HFFc6 (cell line): ENCODE data around the gene SPRED2. TPM values are rescaled to one million over a fixed set of nuclear protein-coding genes. Genes with fewer than 3 reads are reported as not detected.

Source experiments
- DNase-seq: peaks from one replicate; pipeline ENCODE4 v3.0.0-alpha.2; 2018
- H3K27ac Mint-ChIP-seq: 2 replicates; pipeline ENCODE4 v1.8.0; 2020; ENCODE audit warnings: mild to moderate bottlenecking, mixed read lengths
- H3K27me3 Mint-ChIP-seq: 2 replicates; pipeline ENCODE4 v1.8.0; 2021; ENCODE audit warnings: mild to moderate bottlenecking, moderate library complexity, mixed read lengths; ENCODE audit not compliant: insufficient read depth
- H3K36me3 Mint-ChIP-seq: 2 replicates; pipeline ENCODE4 v1.8.0; 2021; ENCODE audit warnings: low read depth, mixed read lengths
- H3K4me1 Mint-ChIP-seq: 2 replicates; pipeline ENCODE4 v1.8.0; 2020; ENCODE audit warnings: low read depth, mixed read lengths
- H3K4me3 Mint-ChIP-seq: 2 replicates; pipeline ENCODE4 v1.8.0; 2020; ENCODE audit warnings: mild to moderate bottlenecking, moderate library complexity, mixed read lengths
- H3K9me3 Mint-ChIP-seq: 2 replicates; pipeline ENCODE4 v1.8.0; 2020; ENCODE audit warnings: mild to moderate bottlenecking, mixed read lengths
- long read RNA-seq: library from polyadenylated mRNA; unstranded; transcript quantifications from one replicate; pipeline ENCODE4 v2.0.0, GENCODE V29; 2019
- total RNA-seq, 6 experiments: library from RNA; stranded (reverse); fragmentation: NEBNext Ultra II Directional; extraction: Animal tissue kit (Norgen Biotek cat#: 25700); gene quantifications; 2 replicates in 1 of 6; 3 replicates in 5 of 6; pipeline ENCODE4 v1.2.3, GENCODE V29; 2021
- TF ChIP-seq, protein P1 (sequence below): fragments of 200-600 bp; sonication (generic); IDR thresholded peaks from 2 replicates; pipeline ENCODE4 v1.5.0; 2021; ENCODE audit warnings: antibody characterized with exemption, mild to moderate bottlenecking

SPRED2 gene
- 10 to 100 TPM; 28.7 to 38.5 (median 33.3) TPM for total RNA-seq
- long read RNA-seq, full-length matches to known transcripts = 2 of 16 reads
- long read RNA-seq, partial matches to known transcripts = 1 of 16 reads
- long read RNA-seq, other reads (novel, unspliced or antisense) = 13 of 16 reads

DNA sequence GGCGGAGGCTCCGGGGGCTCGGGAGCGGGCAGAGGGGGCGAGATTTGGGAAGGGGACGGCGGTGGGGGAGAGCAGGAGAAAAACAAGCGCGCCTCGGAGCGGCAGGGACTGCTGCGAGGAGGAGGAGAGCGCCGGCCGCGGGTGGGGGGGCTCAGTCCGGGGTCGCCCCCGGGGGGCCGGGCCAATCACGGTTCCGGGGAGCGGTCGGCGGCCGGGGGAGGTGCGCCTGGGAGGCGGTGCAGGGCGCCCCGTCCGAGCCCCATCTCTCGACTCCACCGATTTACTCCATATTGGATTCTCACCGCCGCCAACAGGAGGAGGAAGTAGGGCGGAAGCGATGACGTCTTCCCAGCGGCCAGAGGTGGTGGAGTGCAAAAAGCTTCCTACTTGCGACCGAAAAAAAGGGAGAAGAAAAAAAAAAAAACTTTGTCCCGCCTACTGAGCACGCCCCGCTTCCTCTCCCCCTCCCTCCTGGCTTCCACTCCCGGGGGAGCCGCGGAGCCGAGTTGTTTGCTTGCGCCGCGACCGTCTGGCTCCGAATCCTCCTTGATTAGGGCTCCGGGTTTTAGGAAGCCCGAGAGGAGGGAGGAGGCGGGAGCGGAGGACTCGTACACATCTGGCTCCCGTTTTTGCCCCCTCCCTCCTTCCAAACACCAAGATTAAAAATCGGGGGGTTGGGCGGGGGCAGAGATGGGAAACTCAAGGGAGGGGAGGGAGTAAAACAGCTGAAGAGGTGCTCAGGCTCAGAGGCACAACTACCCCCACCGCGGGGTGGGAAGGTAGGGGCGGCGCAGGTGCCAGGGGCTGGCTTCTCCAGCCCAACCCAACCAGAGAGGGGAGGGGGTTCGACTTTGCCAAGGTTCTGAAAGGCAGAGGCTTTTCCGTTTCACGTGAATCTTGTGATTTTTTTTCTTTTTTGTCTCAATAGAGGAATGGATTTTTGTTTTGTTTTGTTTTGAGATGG lies at the start of gene SPRED2:
Gene SPRED2, minus strand, starts transcription at position 373 of the 964 bp plus-strand sequence. CDS start 612 bp downstream, outside the sequence.
- no peaks in the 10 kb centered on the region for H3K36me3 Mint-ChIP-seq
- peaks cover 5% of the 10 kb centered on the region for H3K27me3 Mint-ChIP-seq
- peaks cover 38% of the 10 kb centered on the region for H3K4me1 Mint-ChIP-seq
- no peaks in the 10 kb centered on the region for H3K9me3 Mint-ChIP-seq
- peak within 1 kb of the TSS; percentile 94 for H3K4me3 Mint-ChIP-seq
- peak within 1 kb of the TSS; percentile 87 for H3K27ac Mint-ChIP-seq
- peak; percentile 93 for DNase-seq
- TF ChIP-seq, protein P1, sequence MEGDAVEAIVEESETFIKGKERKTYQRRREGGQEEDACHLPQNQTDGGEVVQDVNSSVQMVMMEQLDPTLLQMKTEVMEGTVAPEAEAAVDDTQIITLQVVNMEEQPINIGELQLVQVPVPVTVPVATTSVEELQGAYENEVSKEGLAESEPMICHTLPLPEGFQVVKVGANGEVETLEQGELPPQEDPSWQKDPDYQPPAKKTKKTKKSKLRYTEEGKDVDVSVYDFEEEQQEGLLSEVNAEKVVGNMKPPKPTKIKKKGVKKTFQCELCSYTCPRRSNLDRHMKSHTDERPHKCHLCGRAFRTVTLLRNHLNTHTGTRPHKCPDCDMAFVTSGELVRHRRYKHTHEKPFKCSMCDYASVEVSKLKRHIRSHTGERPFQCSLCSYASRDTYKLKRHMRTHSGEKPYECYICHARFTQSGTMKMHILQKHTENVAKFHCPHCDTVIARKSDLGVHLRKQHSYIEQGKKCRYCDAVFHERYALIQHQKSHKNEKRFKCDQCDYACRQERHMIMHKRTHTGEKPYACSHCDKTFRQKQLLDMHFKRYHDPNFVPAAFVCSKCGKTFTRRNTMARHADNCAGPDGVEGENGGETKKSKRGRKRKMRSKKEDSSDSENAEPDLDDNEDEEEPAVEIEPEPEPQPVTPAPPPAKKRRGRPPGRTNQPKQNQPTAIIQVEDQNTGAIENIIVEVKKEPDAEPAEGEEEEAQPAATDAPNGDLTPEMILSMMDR = peak; percentile 47

- TF ChIP-seq, protein P1 = no peak
- no peak overlapping the region for H3K27ac Mint-ChIP-seq
- no peak for DNase-seq
- no peaks in the 10 kb centered on the region for H3K4me1 Mint-ChIP-seq
- peaks cover under 1% of the 10 kb centered on the region; the same call in 1 of the 2 replicates for H3K36me3 Mint-ChIP-seq
- H3K27me3 Mint-ChIP-seq = peaks cover 9% of the 10 kb centered on the region
- H3K4me3 Mint-ChIP-seq = no peak overlapping the region
- peaks cover 17% of the 10 kb centered on the region; the same call in 1 of the 2 replicates for H3K9me3 Mint-ChIP-seq
Observed at GRCh38 chr2:65481961-65482360, 49.6 kb upstream of the SPRED2 start.

DNA sequence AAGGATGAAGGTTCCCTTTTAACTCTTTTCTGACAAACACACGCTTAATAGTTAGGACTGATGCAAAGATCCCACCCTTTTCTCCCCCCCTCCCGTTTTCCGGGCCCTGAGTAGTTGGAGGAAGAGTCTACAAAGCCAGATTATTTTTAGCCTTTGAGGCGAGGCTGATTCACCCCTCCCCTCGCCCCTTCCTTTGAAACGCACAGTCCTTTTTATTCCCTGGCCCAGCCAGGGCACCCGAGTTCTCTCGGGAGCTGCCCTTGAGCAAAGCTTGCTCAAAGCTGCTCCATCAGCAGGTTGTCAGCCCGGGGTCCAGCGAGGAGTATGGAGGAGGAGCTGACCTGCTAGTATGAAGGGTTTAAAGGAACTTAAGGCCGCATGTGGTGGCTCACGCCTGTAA lies 47.1 kb upstream of the SPRED2 start:
- DNase-seq = no peak
- Mint-ChIP-seq H3K4me3 (no peak overlapping the region), H3K4me1 (no peaks in the 10 kb centered on the region), H3K36me3 (peaks cover 25% of the 10 kb centered on the region), H3K9me3 (peaks cover 41% of the 10 kb centered on the region), H3K27ac (no peak overlapping the region), H3K27me3 (peaks cover 6% of the 10 kb centered on the region)
- TF ChIP-seq, protein P1 = no peak

- no peaks in the 10 kb centered on the region for H3K4me1 Mint-ChIP-seq
Observed at GRCh38 chr2:65478498-65479135, 46.2 kb upstream of the SPRED2 start.

GRCh38 chr2:65477590-65477989 lies 45.2 kb upstream of the SPRED2 start:
- Mint-ChIP-seq H3K36me3 (peaks cover 32% of the 10 kb centered on the region), H3K27me3 (peaks cover 6% of the 10 kb centered on the region)
- DNase-seq = no peak

More at GRCh38 chr2:65478498-65479135, 46.2 kb upstream of the SPRED2 start:
- H3K9me3 Mint-ChIP-seq = peaks cover 50% of the 10 kb centered on the region
- H3K4me3 Mint-ChIP-seq = no peak overlapping the region
- DNase-seq = no peak
- TF ChIP-seq, protein P1 = no peak
- peaks cover 6% of the 10 kb centered on the region for H3K27me3 Mint-ChIP-seq
- no peak overlapping the region for H3K27ac Mint-ChIP-seq
- peaks cover 32% of the 10 kb centered on the region for H3K36me3 Mint-ChIP-seq

More at GRCh38 chr2:65477590-65477989, 45.2 kb upstream of the SPRED2 start:
- TF ChIP-seq, protein P1 = no peak
- no peak overlapping the region for H3K4me3 Mint-ChIP-seq
- peaks cover 58% of the 10 kb centered on the region for H3K9me3 Mint-ChIP-seq
- H3K4me1 Mint-ChIP-seq = no peaks in the 10 kb centered on the region
- H3K27ac Mint-ChIP-seq = no peak overlapping the region
